Sigmoid colon (tissue), 7 donors: Measurements from ENCODE around the gene LRRC17. TPM values are rescaled to one million over a fixed set of nuclear protein-coding genes. Genes with fewer than 3 reads are reported as not detected.

Source experiments
- DNase-seq: peaks from one replicate; pipeline ENCODE4 v3.0.0-alpha.2; 2019
- H3K27ac ChIP-seq, 4 donors: fragments of 200-600 bp; sonication (generic); one replicate each; pipeline ENCODE4 v1.5.1; 2016 to 2019; ENCODE audit warnings: mild to moderate bottlenecking in 1 of 4
- H3K27me3 ChIP-seq, 3 donors: fragments of 200-600 bp; sonication (generic); one replicate each; pipeline ENCODE4 v1.5.1; 2019; ENCODE audit warnings: mild to moderate bottlenecking in 1 of 3
- H3K36me3 ChIP-seq, 4 donors: fragments of 200-600 bp; sonication (generic); one replicate each; pipeline ENCODE4 v1.5.1; 2016 to 2019
- H3K4me1 ChIP-seq, 4 donors: fragments of 200-600 bp; sonication (generic); one replicate each; pipeline ENCODE4 v1.5.1; 2017 to 2019
- H3K4me3 ChIP-seq, 4 donors: fragments of 200-600 bp; sonication (generic); one replicate each; pipeline ENCODE4 v1.5.1; 2017 to 2019; ENCODE audit warnings: mild to moderate bottlenecking in 2 of 4, moderate library complexity in 1 of 4
- H3K9me3 ChIP-seq, 4 donors: fragments of 200-600 bp in 3 of 4; sonication (generic) in 3 of 4; one replicate each; pipeline versions ENCODE4 v1.5.1 to v1.6.1; 2013 to 2019
- CTCF ChIP-seq, 4 experiments: fragments of 450-650 bp in 3 of 4; fragments of 200-600 bp in 1 of 4; IDR thresholded peaks; one replicate each; pipeline ENCODE4 v1.5.1; 2016 to 2019; ENCODE audit warnings: antibody characterized with exemption in 4 of 4, mild to moderate bottlenecking in 3 of 4, moderate library complexity in 2 of 4
- EP300 ChIP-seq, 4 donors: sonication (generic); formaldehyde crosslinking; IDR thresholded peaks; one replicate each; pipeline ENCODE4 v1.6.1; 2017; ENCODE audit warnings: antibody characterized with exemption in 4 of 4
- POLR2A ChIP-seq, 2 donors: fragments of 450-650 bp; IDR thresholded peaks; one replicate each; pipeline ENCODE4 v1.6.1; 2016; ENCODE audit warnings: antibody characterized with exemption in 2 of 2, mild to moderate bottlenecking in 2 of 2, moderate library complexity in 2 of 2
- POLR2AphosphoS5 ChIP-seq, 4 donors: sonication (generic); formaldehyde crosslinking; IDR thresholded peaks; one replicate each; pipeline ENCODE4 v1.6.1; 2017; ENCODE audit warnings: antibody characterized with exemption in 4 of 4
- WGBS, 2 donors: extraction: QIAGEN DNeasy Blood & Tissue Kit; methylation state at CpG; one replicate each; pipeline ENCODE4 v1.1.7; 2013; 5-methylcytosine and 5-hydroxymethylcytosine counted together
- intact Hi-C: fragments of 100-400 bp; cut with DNase I; formaldehyde crosslinking; loops from one replicate; pipeline ENCODE4 v1.15.1; 2023
- polyA plus RNA-seq, 3 donors: library from polyadenylated mRNA; stranded (reverse); fragments of 200-250 nt; gene quantifications; one replicate each; pipeline ENCODE4 v1.2.3, GENCODE V29; 2013
- total RNA-seq, 4 donors: library from RNA; depleted of rRNA; stranded (reverse); fragments of >200 nt; gene quantifications; one replicate each; pipeline ENCODE4 v1.1.0, GENCODE V29; 2016
- donor health status: healthy with polysubstance abuse.
- donor health status: Bipolar disorder and iron deficiency.
- donor health status: healthy.

LRRC17 gene
- total and polyA plus RNA-seq, 7 donors: 0.41 to 5.5 (median 1.1) TPM; not detected in 1

DNA sequence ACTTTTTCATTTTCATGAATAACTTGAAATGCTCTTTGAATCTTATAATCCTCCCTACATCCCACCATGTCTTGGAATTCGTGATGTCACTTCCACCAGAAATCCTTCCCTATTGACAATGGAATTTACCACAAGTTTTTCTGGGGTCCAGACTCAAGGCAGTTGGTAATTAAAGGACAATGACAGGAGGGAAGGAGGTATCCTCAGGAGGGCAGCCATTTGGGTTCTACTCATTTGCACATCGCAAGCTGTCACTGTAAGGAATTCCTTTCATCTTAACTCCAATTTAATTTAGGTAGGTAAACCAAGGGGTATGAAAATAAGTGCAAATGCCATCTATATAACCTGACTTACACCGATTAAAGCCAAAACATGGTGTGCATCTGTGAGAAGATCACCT lies 21.9 kb downstream of the LRRC17 start:
- Histone ChIP-seq H3K4me3 (no peak overlapping the region), H3K27ac (peak overlapping the region in 3 of 4 donors; percentile 48 to 59 (median 58))

DNA sequence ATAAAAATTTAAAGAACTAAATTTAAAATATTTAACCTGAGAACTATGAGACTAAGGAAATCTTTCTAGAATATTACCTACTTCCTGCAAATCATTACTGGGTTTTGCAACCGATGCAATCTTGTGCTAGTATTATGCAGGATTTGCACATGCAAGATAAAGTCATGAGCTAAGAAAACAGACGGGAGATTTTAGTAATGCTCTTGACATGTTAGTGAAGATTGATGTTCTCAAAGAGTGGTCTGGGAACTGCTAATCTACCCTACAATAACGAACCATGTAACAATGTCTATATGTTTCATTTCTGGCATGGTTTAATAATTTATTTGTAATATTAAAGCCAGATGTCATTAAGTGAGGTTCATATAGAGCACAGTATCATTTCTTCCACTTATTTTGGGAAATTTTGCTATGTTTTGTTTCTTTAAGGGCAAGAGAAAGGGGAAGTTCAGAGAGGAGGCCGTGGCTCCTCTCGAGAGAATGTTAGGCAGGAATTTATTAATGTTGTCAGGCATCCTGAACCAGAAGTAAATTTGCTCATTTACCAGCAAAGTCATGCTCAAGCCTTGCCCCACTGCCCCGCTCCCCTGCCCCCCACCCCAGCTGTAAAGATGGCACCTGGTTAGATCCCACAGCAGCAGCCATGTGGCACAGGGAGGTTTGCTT lies 22.8 kb downstream of the LRRC17 start:
- H3K4me1 ChIP-seq: peaks cover 0 to 15% (median 7%) of the 10 kb centered on the region in 4 donors
- TF ChIP-seq POLR2A (IDR thresholded peaks at IDR 0.05) (no peak), EP300 (IDR thresholded peaks at IDR 0.05) (no peak), POLR2AphosphoS5 (IDR thresholded peaks at IDR 0.05) (no peak), CTCF (IDR thresholded peaks at IDR 0.05) (no peak)
- intact Hi-C loops: no loop called here
- H3K27ac ChIP-seq: peak overlapping the region in 1 of 4 donors; percentile 6
- 44 to 82% methylated on average over 6 of the region's 6 CpGs for WGBS, 2 donors
- H3K27me3 ChIP-seq: no peaks in the 10 kb centered on the region
- H3K36me3 ChIP-seq: no peaks in the 10 kb centered on the region
- no peak overlapping the region for H3K4me3 ChIP-seq
- no peaks in the 10 kb centered on the region for H3K9me3 ChIP-seq
- DNase-seq: no peak

More for the DNA sequence above, 21.9 kb downstream of the LRRC17 start:
- Histone ChIP-seq H3K36me3 (no peaks in the 10 kb centered on the region), H3K9me3 (no peaks in the 10 kb centered on the region), H3K4me1 (peaks cover 0 to 13% (median 7%) of the 10 kb centered on the region in 4 donors), H3K27me3 (no peaks in the 10 kb centered on the region)
- TF ChIP-seq CTCF (IDR thresholded peaks at IDR 0.05) (no peak), POLR2AphosphoS5 (IDR thresholded peaks at IDR 0.05) (no peak), EP300 (IDR thresholded peaks at IDR 0.05) (no peak), POLR2A (IDR thresholded peaks at IDR 0.05) (no peak)
- DNase-seq: no peak
- intact Hi-C loops: no loop called here
- 88 to 92% methylated on average over 3 of the region's 3 CpGs for WGBS, 2 donors

DNA sequence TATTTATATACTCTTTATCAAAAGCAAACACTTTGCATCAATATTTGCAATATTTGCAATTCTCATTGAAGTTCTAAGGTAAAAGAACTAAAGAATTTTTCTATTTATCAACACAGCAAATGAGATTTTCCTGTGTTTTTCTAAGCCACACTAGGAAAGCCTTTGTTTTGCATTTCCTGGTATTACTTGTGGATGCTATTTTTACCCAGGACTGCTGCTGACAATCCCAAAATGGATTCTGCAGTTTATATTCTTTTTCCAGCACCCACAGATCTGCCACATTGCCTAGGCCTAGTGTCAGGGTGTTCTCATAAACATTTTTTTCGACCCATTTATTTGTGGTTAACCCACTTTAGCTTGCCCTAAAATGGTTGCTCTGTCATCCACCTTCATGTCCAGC lies 25.9 kb downstream of the LRRC17 start:
- WGBS, 2 donors: 75 to 79% methylated on average over 1 of the region's 1 CpG
- Histone ChIP-seq H3K27ac (peak overlapping the region in 3 of 4 donors; percentile 12 to 25 (median 14)), H3K4me3 (no peak overlapping the region)

GRCh38 chr7:102942181-102942866 lies 29.5 kb downstream of the LRRC17 start:
- DNase-seq: no peak
- Histone ChIP-seq H3K4me3 (no peak overlapping the region), H3K4me1 (peaks cover 0 to 15% (median 7%) of the 10 kb centered on the region in 4 donors), H3K27me3 (no peaks in the 10 kb centered on the region), H3K27ac (no peak overlapping the region), H3K36me3 (no peaks in the 10 kb centered on the region), H3K9me3 (no peaks in the 10 kb centered on the region)
- TF ChIP-seq EP300 (IDR thresholded peaks at IDR 0.05): no peak
- no peak for TF ChIP-seq POLR2A (IDR thresholded peaks at IDR 0.05)
- TF ChIP-seq CTCF (IDR thresholded peaks at IDR 0.05): no peak
- TF ChIP-seq POLR2AphosphoS5 (IDR thresholded peaks at IDR 0.05): no peak
- WGBS, 2 donors: 65 to 86% methylated on average over 4 of the region's 4 CpGs
- intact Hi-C loops: no loop called here

More for the DNA sequence above, 25.9 kb downstream of the LRRC17 start:
- H3K27me3 ChIP-seq: no peaks in the 10 kb centered on the region
- no peak for TF ChIP-seq CTCF (IDR thresholded peaks at IDR 0.05)
- TF ChIP-seq EP300 (IDR thresholded peaks at IDR 0.05): no peak
- no peak for TF ChIP-seq POLR2A (IDR thresholded peaks at IDR 0.05)
- no peak for TF ChIP-seq POLR2AphosphoS5 (IDR thresholded peaks at IDR 0.05)
- intact Hi-C loops: no loop called here
- peaks cover 0 to 15% (median 7%) of the 10 kb centered on the region in 4 donors for H3K4me1 ChIP-seq
- DNase-seq: no peak
- H3K9me3 ChIP-seq: no peaks in the 10 kb centered on the region
- no peaks in the 10 kb centered on the region for H3K36me3 ChIP-seq
